Body of pancreas (tissue), 4 donors: ENCODE data around the gene MAGOH. TPM values are rescaled to one million over a fixed set of nuclear protein-coding genes. Genes with fewer than 3 reads are reported as not detected.
A peak's percentile ranks its signal among the peaks of the same experiment; 100 is the strongest.

Experiments
- ATAC-seq: fragments of 150-250 bp; one replicate; pipeline ENCODE4 v1.9.1; 2016
- DNase-seq, 4 donors: peaks; one replicate each; pipeline ENCODE4 v3.0.0-alpha.2; 2019
- H3K27ac ChIP-seq, 4 donors: fragments of 200-600 bp; sonication (generic); 1 replicate in 3 of 4; 2 replicates in 1 of 4; pipeline versions ENCODE4 v1.5.1 to v1.6.1; 2016 to 2019; ENCODE audit warnings: mild to moderate bottlenecking in 1 of 4, mixed read lengths in 1 of 4, moderate library complexity in 1 of 4
- H3K27me3 ChIP-seq, 2 donors: fragments of 200-600 bp; sonication (generic); one replicate each; pipeline ENCODE4 v1.6.0; 2016; ENCODE audit warnings: mild to moderate bottlenecking in 1 of 2
- H3K36me3 ChIP-seq, 2 donors: fragments of 200-600 bp; sonication (generic); replicated peaks in 1 of 2; 2 replicates each; pipeline ENCODE4 v1.5.1; 2016; ENCODE audit warnings: low read depth in 2 of 2; ENCODE audit not compliant: insufficient read depth in 1 of 2
- H3K4me1 ChIP-seq: fragments of 200-600 bp; sonication (generic); one replicate; pipeline ENCODE4 v1.6.0; 2016
- H3K4me3 ChIP-seq, 2 donors: fragments of 200-600 bp; sonication (generic); 1 replicate in 1 of 2; 2 replicates in 1 of 2; pipeline ENCODE4 v1.5.1; 2016 to 2019
- H3K9me3 ChIP-seq, 3 donors: fragments of 200-600 bp; sonication (generic); 1 replicate in 2 of 3; 2 replicates in 1 of 3; pipeline ENCODE4 v1.5.1; 2016
- POLR2A ChIP-seq, 3 donors: fragments of 450-650 bp; IDR thresholded peaks; one replicate each; pipeline ENCODE4 v1.6.1; 2016; ENCODE audit warnings: antibody characterized with exemption in 3 of 3, mild to moderate bottlenecking in 2 of 3
- WGBS, 2 donors: methylation state at CpG; one replicate each; pipeline ENCODE4 v1.1.5; 2017; 5-methylcytosine and 5-hydroxymethylcytosine counted together
- intact Hi-C: fragments of 100-400 bp; cut with DNase I; formaldehyde crosslinking; loops from one replicate; pipeline ENCODE4 v1.15.1; 2023
- total RNA-seq, 2 donors: library from RNA; depleted of rRNA; stranded (reverse); fragments of >200 nt; gene quantifications; one replicate each; pipeline ENCODE4 v1.1.0, GENCODE V29; 2016
- TF ChIP-seq, protein P1 (sequence below), 7 experiments: fragments of 450-650 bp in 4 of 7; fragments of 200-600 bp in 3 of 7; sonication (generic) in 3 of 7; IDR thresholded peaks; one replicate each; pipeline ENCODE4 v1.5.1; 2016 to 2019; ENCODE audit warnings: antibody characterized with exemption in 7 of 7

MAGOH gene
- total RNA-seq, 2 donors from 2014 or later, result 9.6 to 15.2 TPM

DNA sequence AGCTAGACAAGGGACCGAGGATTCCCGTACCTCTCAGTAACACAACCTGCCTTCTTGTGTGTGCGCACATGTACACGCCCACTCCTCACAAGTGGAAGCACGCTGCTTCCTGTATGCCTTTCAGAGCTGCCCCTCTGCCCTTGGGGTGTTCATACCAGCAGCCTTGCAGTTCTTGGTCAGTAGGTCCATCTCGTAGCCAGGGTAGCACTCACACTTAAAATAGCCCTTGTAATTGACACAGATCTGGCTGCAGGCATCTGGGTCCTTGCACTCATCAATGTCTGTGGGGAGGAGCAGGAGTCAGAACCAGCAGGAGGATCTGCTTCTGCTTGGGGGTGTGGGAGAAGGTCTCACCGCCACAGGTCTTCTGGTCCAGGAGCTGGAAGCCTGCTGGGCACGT is 32.6 kb upstream of the MAGOH start:
- Histone ChIP-seq H3K4me1 (no peaks in the 10 kb centered on the region), H3K4me3 (no peak overlapping the region), H3K9me3 (no peaks in the 10 kb centered on the region), H3K27ac (no peak overlapping the region), H3K36me3 (no peaks in the 10 kb centered on the region), H3K27me3 (no peaks in the 10 kb centered on the region)
- intact Hi-C loops, result no loop called here
- DNase-seq, result no peak
- TF ChIP-seq, protein P1, sequence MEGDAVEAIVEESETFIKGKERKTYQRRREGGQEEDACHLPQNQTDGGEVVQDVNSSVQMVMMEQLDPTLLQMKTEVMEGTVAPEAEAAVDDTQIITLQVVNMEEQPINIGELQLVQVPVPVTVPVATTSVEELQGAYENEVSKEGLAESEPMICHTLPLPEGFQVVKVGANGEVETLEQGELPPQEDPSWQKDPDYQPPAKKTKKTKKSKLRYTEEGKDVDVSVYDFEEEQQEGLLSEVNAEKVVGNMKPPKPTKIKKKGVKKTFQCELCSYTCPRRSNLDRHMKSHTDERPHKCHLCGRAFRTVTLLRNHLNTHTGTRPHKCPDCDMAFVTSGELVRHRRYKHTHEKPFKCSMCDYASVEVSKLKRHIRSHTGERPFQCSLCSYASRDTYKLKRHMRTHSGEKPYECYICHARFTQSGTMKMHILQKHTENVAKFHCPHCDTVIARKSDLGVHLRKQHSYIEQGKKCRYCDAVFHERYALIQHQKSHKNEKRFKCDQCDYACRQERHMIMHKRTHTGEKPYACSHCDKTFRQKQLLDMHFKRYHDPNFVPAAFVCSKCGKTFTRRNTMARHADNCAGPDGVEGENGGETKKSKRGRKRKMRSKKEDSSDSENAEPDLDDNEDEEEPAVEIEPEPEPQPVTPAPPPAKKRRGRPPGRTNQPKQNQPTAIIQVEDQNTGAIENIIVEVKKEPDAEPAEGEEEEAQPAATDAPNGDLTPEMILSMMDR (IDR thresholded peaks at IDR 0.05), result no peak
- no peak for TF ChIP-seq POLR2A (IDR thresholded peaks at IDR 0.05)
- 85 to 88% methylated on average over 6 to 8 of the region's 8 CpGs for WGBS, 2 donors
- ATAC-seq, result no peak

DNA sequence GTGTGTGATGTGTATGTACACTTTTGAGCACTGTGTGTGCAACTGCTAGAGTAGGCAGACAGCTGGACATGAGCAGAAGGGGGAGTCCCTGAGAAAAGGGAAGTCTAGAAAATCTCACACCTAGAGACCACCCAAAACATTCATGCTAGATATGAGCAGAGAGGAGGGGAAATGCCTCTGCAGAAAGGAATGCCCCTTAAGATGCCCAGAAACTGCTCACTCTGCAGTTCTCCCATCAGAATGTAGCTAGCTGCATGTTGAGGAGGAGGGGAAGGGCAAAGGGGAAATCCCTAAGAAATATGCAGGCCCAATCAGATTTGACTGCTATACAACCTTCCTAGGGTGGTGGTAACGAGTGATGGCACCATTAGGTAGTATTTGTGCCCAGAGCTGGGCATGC is 31.8 kb upstream of the MAGOH start:
- DNase-seq, result no peak
- intact Hi-C loops, result no loop called here

DNA sequence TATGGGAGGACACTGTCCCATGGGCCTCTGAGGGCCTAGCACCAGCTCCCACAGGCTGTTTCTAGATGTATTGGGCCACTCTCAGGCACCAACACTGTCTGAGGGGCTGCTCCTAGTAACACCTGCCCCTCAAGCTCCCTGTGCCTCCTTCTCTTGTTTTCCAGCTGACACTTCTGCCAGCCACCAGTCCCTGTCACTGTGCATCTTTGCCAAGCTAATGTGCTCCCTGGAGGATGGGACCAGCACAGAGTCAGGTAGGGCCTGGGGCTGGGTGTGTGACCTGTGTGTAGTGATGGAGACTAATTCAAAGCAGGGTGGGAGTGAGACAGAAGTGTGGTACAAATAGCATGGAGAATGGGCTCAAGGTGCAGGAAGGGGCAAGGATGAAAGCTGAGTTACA is 29.4 kb upstream of the MAGOH start:
- Histone ChIP-seq H3K27me3 (no peaks in the 10 kb centered on the region), H3K36me3 (no peaks in the 10 kb centered on the region), H3K9me3 (no peaks in the 10 kb centered on the region), H3K4me1 (no peaks in the 10 kb centered on the region), H3K27ac (no peak overlapping the region), H3K4me3 (no peak overlapping the region)
- DNase-seq, result no peak
- intact Hi-C loops, result no loop called here
- no peak for ATAC-seq
- no peak for TF ChIP-seq POLR2A (IDR thresholded peaks at IDR 0.05)
- TF ChIP-seq, protein P1 (IDR thresholded peaks at IDR 0.05), result no peak

More for the DNA sequence above, 31.8 kb upstream of the MAGOH start:
- H3K4me1 ChIP-seq, result no peaks in the 10 kb centered on the region
- no peaks in the 10 kb centered on the region for H3K36me3 ChIP-seq
- H3K9me3 ChIP-seq, result no peaks in the 10 kb centered on the region
- no peak overlapping the region for H3K27ac ChIP-seq
- H3K4me3 ChIP-seq, result no peak overlapping the region
- H3K27me3 ChIP-seq, result no peaks in the 10 kb centered on the region
- ATAC-seq, result no peak
- 63 to 77% methylated on average over 1 of the region's 1 CpG for WGBS, 2 donors
- TF ChIP-seq POLR2A (IDR thresholded peaks at IDR 0.05), result no peak
- TF ChIP-seq, protein P1 (IDR thresholded peaks at IDR 0.05), result no peak

DNA sequence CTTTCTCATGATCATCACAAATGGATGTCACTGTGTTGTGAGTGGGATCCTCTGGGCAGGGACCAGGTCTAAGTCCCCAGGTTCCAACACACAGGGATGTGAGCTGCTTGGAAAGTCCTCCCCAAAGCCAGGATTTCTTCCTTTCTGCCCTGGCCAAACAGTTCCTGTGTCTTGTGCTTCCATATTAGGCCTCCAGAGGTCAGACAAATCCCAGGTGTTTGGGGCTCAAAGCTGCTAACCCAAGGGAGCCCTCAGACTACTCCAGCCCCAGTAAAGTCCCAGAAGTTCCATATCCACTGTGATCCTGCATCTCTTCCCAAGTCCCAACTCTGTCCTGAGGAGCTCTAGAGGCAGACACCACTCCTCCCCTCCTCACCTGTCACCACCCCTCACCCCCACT is 27.7 kb upstream of the MAGOH start:
- Histone ChIP-seq H3K4me3 (no peak overlapping the region), H3K27me3 (no peaks in the 10 kb centered on the region), H3K9me3 (no peaks in the 10 kb centered on the region), H3K4me1 (no peaks in the 10 kb centered on the region), H3K27ac (no peak overlapping the region), H3K36me3 (no peaks in the 10 kb centered on the region)
- intact Hi-C loops, result no loop called here
- ATAC-seq (no peak), DNase-seq (no peak)
- TF ChIP-seq, protein P1 (IDR thresholded peaks at IDR 0.05), result peak in 3 of 7 experiments; percentile 10 to 23 (median 18)
- TF ChIP-seq POLR2A (IDR thresholded peaks at IDR 0.05), result no peak

DNA sequence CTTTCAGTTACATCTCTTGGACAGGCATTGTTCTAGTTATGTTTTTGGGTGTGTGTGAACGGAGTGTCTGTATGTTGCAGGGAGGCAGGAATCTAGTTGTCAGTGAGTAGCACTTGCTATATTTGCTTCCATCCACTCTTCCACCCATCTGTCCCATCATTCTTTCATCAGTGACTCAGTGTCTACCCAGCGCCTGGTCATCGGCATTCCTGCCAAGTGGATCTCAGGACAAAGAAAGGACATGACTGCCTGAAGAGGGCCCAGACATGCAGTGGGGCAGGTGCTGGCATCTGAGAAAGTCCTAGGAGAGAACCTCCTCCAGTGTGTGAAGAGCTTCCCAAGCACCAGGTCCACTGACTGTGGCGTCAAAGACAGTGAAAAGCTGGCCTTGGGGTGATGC is 27.3 kb upstream of the MAGOH start:
- WGBS, 2 donors, result 89 to 90% methylated on average over 4 of the region's 4 CpGs
- Histone ChIP-seq H3K36me3 (no peaks in the 10 kb centered on the region), H3K4me3 (no peak overlapping the region), H3K4me1 (no peaks in the 10 kb centered on the region), H3K9me3 (no peaks in the 10 kb centered on the region), H3K27me3 (no peaks in the 10 kb centered on the region), H3K27ac (no peak overlapping the region)
- ATAC-seq (no peak), DNase-seq (no peak)
- TF ChIP-seq, protein P1 (IDR thresholded peaks at IDR 0.05), result no peak
- TF ChIP-seq POLR2A (IDR thresholded peaks at IDR 0.05), result no peak
- intact Hi-C loops, result no loop called here
